Smooth muscle cell (in vitro differentiated cells): ENCODE results near the gene BCAS4. TPM values are rescaled to one million over a fixed set of nuclear protein-coding genes. Genes with fewer than 3 reads are reported as not detected.

ENCODE experiments used
- DNase-seq: peaks from one replicate; lab custom pipeline; 2025; ENCODE audit not compliant: unreplicated experiment; lab: John Stamatoyannopoulos, UW
- H2AFZ ChIP-seq: fragments of 200-600 bp; sonication (generic); 2 replicates; pipeline ENCODE4 v1.6.0; 2016; ENCODE audit warnings: antibody characterized with exemption, low read depth, mild to moderate bottlenecking
- H3F3A ChIP-seq: fragments of 200-600 bp; sonication (generic); 2 replicates; pipeline ENCODE4 v1.6.0; 2017; ENCODE audit warnings: antibody characterized with exemption, low read depth
- H3K27ac ChIP-seq: fragments of 200-600 bp; sonication (generic); 2 replicates; pipeline ENCODE4 v1.5.1; 2016; ENCODE audit warnings: low read depth, mild to moderate bottlenecking
- H3K27me3 ChIP-seq: fragments of 200-600 bp; sonication (generic); 2 replicates; pipeline ENCODE4 v1.6.1; 2016; ENCODE audit warnings: low read depth, mild to moderate bottlenecking
- H3K36me3 ChIP-seq: fragments of 200-600 bp; sonication (generic); 2 replicates; pipeline ENCODE4 v1.5.1; 2016; ENCODE audit warnings: low read depth
- H3K4me1 ChIP-seq: fragments of 200-600 bp; sonication (generic); 2 replicates; pipeline ENCODE4 v1.5.1; 2016; ENCODE audit warnings: low read depth
- H3K4me2 ChIP-seq: fragments of 200-600 bp; sonication (generic); 2 replicates; pipeline ENCODE4 v1.6.0; 2016; ENCODE audit warnings: mild to moderate bottlenecking
- H3K4me3 ChIP-seq: fragments of 200-600 bp; sonication (generic); 2 replicates; pipeline ENCODE4 v1.5.1; 2016; ENCODE audit warnings: mild to moderate bottlenecking
- H3K79me2 ChIP-seq: fragments of 200-600 bp; sonication (generic); 2 replicates; pipeline ENCODE4 v1.6.0; 2016; ENCODE audit warnings: low read depth, mild to moderate bottlenecking
- H3K9ac ChIP-seq: fragments of 200-600 bp; sonication (generic); 2 replicates; pipeline ENCODE4 v1.6.0; 2016; ENCODE audit warnings: low read depth
- H3K9me3 ChIP-seq: fragments of 200-600 bp; sonication (generic); replicated peaks from 2 replicates; pipeline ENCODE4 v1.5.1; 2016; ENCODE audit warnings: low read depth
- H4K20me1 ChIP-seq: fragments of 200-600 bp; sonication (generic); 2 replicates; pipeline ENCODE4 v1.6.0; 2016; ENCODE audit warnings: low read depth
- WGBS: methylation state at CpG from one replicate; pipeline ENCODE4 v1.1.7; 2016; ENCODE audit warnings: low lambda C conversion rate; 5-methylcytosine and 5-hydroxymethylcytosine counted together
- polyA plus RNA-seq: library from polyadenylated mRNA; unstranded; fragments of >200 nt; fragmentation: Nextera tagmentation; extraction: Ambion mirVana; gene quantifications from 2 replicates; pipeline ENCODE4 v1.2.1, GENCODE V29; 2016
- total RNA-seq: library from RNA; depleted of rRNA; stranded (reverse); fragments of >200 nt; gene quantifications from 2 replicates; pipeline ENCODE4 v1.2.3, GENCODE V29; 2014
- TF ChIP-seq, protein P1 (sequence below): fragments of 200-600 bp; sonication (generic); IDR thresholded peaks from 2 replicates; pipeline ENCODE4 v1.5.1; 2017; ENCODE audit warnings: borderline replicate concordance, mild to moderate bottlenecking, antibody characterized with exemption; ENCODE audit not compliant: insufficient read depth, poor library complexity, severe bottlenecking

Gene BCAS4
- total and polyA plus RNA-seq, 2 experiments from 2014 or later = 5.3 to 14.1 TPM

DNA sequence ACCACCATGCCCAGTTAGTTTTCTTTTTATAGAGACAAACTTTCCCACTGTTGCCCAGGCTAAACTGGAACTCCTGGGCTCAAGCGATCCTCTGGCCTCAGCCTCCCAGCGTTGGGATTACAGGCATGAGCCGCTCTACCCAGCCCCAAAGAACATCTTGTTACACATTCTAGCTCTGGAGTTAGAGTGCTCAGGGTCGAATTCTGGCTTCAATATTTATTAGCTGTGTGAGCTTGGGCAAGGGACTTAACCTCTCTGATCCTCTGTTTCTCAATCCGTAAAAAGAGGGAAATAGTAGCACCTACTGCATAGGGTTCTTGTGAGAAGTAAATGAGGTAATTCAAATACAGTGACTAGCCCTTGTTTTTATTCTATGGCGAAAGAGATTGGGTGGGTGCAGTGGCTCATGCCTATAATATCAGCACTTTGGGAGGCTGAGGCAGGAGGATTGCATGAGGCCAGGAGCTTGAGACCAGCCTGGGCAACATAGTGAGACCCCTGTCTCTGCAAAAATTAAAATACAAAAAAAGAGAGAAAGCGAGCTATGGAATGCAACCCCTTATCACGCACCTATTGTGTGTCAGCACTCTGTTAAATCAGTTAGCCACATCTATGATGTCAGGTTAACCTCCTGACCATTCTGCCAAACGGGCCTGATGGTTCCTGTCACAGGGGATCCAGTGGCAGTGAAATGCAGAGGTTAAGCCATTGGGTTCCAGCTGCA lies 19.7 kb downstream of the BCAS4 start:
- WGBS = 94% methylated on average over 9 of the region's 9 CpGs
- H3K36me3 ChIP-seq = no peaks in the 10 kb centered on the region
- H3K9ac ChIP-seq = no peak overlapping the region
- no peak overlapping the region for H3K27ac ChIP-seq
- H3K4me2 ChIP-seq = no peak overlapping the region
- TF ChIP-seq, protein P1, sequence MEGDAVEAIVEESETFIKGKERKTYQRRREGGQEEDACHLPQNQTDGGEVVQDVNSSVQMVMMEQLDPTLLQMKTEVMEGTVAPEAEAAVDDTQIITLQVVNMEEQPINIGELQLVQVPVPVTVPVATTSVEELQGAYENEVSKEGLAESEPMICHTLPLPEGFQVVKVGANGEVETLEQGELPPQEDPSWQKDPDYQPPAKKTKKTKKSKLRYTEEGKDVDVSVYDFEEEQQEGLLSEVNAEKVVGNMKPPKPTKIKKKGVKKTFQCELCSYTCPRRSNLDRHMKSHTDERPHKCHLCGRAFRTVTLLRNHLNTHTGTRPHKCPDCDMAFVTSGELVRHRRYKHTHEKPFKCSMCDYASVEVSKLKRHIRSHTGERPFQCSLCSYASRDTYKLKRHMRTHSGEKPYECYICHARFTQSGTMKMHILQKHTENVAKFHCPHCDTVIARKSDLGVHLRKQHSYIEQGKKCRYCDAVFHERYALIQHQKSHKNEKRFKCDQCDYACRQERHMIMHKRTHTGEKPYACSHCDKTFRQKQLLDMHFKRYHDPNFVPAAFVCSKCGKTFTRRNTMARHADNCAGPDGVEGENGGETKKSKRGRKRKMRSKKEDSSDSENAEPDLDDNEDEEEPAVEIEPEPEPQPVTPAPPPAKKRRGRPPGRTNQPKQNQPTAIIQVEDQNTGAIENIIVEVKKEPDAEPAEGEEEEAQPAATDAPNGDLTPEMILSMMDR = no peak
- H3K9me3 ChIP-seq = no peaks in the 10 kb centered on the region
- H3K79me2 ChIP-seq = no peaks in the 10 kb centered on the region
- DNase-seq = no peak
- H3K4me3 ChIP-seq = no peak overlapping the region
- no peaks in the 10 kb centered on the region for H3K27me3 ChIP-seq
- H2AFZ ChIP-seq = no peak overlapping the region
- peaks cover 4% of the 10 kb centered on the region for H3K4me1 ChIP-seq
- H4K20me1 ChIP-seq = no peaks in the 10 kb centered on the region
- H3F3A ChIP-seq = no peaks in the 10 kb centered on the region

DNA sequence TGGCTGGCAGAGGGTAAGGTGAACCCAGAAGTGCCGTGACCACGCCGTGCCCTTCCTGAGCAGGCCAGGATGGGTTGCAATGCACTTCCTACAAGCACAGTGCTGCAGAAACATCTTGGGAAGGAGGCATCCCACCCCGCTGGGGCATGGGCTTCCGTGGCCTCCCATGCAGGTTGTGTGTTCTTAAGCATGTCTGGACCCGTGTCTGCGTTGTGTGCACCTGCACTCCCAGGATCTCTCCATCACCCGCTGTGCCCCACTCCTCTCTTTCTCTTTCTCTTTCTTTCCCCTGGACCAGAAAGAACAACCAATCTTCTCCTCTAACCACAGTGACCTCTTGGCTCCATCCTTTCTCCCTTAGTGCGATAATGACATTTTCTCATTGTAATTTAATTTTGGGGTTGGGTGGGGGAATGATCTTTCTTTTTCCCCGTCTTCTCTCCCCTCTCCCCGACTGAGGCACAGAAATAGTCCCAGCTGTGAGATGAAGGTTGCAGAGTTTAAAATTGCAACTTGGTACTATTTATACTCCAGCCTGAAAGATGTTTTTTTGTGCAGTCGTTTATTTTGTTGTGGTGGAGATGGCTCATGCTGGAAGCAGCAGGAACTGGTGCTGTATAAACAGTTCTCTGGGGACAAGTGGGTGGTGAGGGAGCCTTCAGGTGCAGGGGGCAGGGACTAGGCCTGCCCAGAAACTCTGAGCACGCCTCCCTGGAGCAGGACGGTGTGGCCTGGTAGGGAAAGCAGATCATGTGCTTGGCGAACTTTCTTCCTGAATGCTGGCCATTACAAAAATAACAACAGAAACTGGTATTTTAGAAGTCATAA lies 20.5 kb downstream of the BCAS4 start:
- Histone ChIP-seq H3K4me1 (peaks cover 4% of the 10 kb centered on the region), H3K4me2 (no peak overlapping the region), H2AFZ (no peak overlapping the region), H3K27ac (no peak overlapping the region), H3K36me3 (no peaks in the 10 kb centered on the region), H3K9ac (no peak overlapping the region), H3K4me3 (no peak overlapping the region), H3K27me3 (no peaks in the 10 kb centered on the region), H3F3A (no peaks in the 10 kb centered on the region), H4K20me1 (no peaks in the 10 kb centered on the region), H3K79me2 (no peaks in the 10 kb centered on the region), H3K9me3 (no peaks in the 10 kb centered on the region)
- 81% methylated on average over 15 of the region's 15 CpGs for WGBS
- TF ChIP-seq, protein P1 = no peak
- DNase-seq = no peak

DNA sequence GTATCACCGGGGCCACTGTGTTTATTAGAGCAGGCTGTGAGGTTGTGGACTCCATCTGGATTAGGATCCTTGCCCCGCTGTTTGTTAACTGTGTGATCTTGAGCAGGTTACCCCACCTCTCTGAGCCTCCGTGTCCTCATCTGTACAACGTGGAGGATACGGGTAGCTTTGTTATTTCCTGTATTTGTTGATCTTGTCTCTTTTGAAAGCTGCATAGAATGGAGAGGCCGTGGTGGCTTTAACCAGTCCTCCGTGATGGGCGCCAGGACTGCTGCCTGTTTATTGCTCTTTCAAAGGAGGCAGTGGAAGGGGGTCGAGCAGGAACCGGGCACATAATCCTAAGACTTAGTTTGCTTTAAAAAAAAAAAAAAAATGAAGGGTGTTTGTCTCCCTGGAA lies 22.9 kb downstream of the BCAS4 start:
- no peaks in the 10 kb centered on the region for H3K27me3 ChIP-seq
- 53% methylated on average over 10 of the region's 10 CpGs for WGBS
- peak overlapping the region; percentile 69 for H3K27ac ChIP-seq
- no peaks in the 10 kb centered on the region for H3K9me3 ChIP-seq
- H3K4me3 ChIP-seq = no peak overlapping the region
- peak overlapping the region; percentile 87 for H2AFZ ChIP-seq
- H3K4me1 ChIP-seq = peaks cover 4% of the 10 kb centered on the region
- no peak for DNase-seq
- H3K79me2 ChIP-seq = no peaks in the 10 kb centered on the region
- TF ChIP-seq, protein P1 = no peak
- peak overlapping the region; percentile 22 for H3K9ac ChIP-seq
- peak overlapping the region; percentile 56 for H3K4me2 ChIP-seq
- no peaks in the 10 kb centered on the region for H4K20me1 ChIP-seq
- H3K36me3 ChIP-seq = no peaks in the 10 kb centered on the region
- H3F3A ChIP-seq = no peaks in the 10 kb centered on the region
